Stimulated activated CD8-positive, alpha-beta memory T cell treated with anti-CD3 and anti-CD28 coated beads, Interleukin-4, amount 100 ng/mL, for 4 hours (primary cell): ENCODE data around the gene S100A12.

Source experiments
- DNase-seq, 2 donors: peaks; one replicate each; pipeline ENCODE4 v3.0.0-alpha.2; 2020; ENCODE audit warnings: low read depth in 2 of 2, low spot score in 1 of 2

Gene S100A12

DNA sequence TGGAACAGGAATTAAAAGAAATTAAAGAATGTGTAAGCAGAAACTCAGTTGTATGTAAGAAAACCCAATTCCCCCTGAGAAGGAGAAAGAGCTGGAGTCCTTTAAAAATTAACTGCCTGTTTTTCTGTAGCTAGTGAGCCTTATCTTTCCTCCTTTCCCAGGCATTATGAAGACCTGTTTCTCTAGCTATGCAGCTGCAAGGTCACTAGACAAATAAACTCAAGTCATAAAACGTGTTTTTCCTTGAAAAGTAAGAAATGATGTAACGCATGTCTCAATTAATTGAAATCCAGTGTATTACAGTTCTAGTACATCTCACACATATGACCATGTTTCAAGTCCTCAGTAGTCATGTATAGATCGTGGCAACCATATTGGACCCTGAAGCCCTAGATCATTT, 5.3 kb downstream of the S100A12 start:
- DNase-seq = no peak

DNA sequence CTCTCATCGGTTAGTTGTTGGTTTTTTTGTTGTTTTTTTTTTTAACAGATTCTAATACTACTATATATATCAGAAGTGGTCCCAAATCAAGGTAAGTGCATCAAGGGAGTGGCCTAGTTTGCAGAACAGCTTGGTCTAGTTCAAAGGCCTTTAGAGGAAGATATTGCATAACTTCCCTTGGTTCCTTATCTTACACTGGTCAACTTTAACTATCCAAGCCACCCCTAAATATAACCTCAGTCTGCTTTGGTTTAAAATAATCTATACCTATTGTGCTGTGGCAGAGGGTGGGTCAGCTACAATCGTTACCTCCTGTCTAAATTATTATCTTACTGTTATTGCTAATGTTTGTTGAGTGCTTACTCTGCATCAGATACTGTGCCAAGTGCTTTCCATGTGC, 6.9 kb downstream of the S100A12 start:
- DNase-seq = no peak

DNA sequence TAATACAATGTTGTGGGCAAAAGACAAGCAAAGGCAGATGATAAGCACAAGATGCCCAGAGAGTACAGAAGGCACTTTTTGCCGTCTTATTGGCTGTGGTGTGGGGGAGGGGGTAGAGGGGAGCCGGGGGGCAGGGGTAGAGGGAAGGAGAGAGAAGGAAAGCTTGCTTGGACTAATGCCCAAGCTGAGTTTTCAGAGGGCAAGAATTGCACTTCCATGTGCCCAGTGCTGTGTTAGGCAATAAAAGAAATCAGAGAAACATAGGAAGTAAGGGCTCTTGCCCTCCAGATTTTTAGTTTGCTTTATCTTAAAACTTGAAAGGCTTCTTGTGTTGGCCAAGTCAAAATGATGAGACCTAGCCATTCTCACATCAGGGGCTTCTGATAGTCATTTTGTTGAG, 8.3 kb downstream of the S100A12 start:
- DNase-seq = no peak

DNA sequence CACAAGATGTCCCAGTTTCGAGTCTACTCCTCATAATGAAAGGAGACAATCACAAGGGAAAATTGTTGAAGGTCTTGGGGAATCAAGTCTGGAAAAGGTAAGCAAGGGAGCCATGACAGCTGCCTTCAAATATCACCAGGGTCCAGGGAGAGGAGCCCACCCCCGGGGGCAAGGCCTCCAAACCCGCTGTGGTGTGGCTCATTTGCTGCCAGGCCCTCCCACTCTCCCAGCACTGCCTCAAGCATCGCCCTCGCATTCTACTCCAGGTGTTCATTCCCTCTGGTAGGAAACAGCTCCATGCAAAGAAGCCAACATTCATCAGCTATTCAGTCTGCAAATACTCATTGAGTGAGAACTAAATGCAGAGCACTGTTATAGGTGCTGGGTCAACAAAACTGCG, 9.2 kb downstream of the S100A12 start:
- DNase-seq = no peak

DNA sequence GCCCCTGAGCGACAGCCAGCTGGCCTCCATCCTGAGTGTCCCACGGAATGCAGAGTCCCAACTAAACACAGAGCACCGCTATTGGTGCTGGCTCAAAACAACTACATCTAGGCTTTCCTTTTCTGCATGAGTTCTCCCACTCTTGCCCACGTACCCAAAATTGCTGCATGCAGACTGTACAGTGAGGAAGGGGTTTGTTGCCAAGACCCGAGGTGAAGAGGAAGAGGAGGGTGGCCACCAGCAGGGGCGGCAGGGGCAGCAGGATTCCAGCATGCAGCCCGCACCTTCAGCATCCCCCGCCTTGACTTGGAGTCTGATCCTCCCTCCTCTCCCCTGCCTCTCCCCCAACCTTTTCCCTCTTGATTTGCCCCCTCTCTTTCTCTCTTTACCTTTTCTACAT, 9.7 kb downstream of the S100A12 start:
- no peak for DNase-seq

DNA sequence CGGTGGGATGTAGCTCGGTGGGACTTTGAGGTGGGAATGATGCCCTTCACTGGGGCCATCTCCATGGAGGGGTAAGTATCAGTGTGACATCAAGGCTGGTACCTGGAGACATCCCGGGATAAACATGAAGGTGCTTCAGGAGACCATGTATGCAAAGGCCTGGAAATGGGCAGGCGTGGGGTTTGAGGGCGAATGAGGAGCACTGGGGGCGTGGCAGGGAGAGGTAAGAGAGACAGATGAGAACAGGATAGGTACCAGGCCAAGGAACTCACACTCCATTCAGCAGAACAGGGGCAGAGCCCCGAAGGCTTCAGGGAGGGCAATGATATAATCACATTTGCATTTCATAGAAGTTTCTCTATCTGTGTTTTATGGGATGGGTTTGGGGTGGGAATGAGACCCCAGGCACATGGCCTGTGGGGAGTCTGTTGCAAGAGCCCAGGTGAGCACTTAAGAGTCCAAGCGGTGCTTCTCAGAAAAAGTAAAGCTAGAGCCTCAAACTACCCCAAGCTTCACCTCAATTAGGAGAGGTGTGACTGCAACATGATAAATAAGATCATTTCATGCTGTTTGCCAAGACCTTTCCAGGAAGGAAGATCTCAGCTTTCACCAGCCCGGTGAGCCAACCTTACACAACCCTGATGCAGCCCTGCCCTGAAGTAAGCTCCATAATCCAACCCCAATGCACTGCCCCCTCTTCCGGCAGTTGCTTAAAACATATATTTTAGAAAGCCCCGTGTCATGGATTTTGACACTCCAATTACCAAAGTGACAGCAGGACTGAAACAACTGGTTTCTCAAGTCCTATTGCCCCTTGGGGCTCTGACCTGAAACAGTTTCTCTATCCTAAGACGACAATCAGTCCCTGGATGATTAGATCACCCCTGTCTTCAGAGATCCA, 10.4 kb downstream of the S100A12 start:
- DNase-seq = no peak

DNA sequence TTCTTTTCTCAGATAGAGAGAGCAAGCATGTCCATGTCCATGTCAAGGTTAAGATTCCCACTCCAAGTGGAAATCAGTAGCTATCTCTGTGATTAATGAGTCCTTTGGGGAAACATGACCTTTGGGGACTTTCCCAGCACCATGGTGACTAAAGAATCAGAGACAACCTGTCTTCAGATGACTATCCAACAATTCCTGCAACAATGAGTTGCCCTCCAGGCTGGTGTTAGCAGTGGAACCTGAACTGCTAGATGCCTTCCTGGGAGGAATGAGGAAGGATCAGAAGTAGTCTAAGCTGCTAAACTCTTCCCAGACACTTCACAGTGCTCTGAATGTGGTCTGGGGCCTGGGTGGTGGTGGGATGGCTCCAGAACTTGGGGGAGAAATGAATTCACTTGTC, 11.3 kb downstream of the S100A12 start:
- DNase-seq = no peak

DNA sequence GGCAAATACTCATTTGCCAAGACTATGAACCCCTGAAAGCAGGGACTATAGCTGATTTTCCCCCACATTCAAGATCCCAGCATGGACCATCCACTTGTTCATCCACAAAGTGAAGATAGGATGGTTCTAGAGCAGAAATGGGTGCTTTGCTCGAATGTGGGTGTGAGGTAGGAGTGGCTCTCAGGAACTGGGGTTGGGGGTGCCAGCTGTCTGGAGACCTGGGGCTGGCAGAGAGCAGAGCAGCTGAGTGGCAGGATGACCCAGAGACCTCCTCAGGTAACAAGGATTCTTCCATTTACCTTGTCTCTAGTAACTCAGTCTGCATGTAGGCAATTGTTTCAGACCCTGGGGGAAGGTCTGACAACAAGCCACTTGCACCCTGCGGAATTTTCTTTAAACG, 11.8 kb downstream of the S100A12 start:
- no peak for DNase-seq

DNA sequence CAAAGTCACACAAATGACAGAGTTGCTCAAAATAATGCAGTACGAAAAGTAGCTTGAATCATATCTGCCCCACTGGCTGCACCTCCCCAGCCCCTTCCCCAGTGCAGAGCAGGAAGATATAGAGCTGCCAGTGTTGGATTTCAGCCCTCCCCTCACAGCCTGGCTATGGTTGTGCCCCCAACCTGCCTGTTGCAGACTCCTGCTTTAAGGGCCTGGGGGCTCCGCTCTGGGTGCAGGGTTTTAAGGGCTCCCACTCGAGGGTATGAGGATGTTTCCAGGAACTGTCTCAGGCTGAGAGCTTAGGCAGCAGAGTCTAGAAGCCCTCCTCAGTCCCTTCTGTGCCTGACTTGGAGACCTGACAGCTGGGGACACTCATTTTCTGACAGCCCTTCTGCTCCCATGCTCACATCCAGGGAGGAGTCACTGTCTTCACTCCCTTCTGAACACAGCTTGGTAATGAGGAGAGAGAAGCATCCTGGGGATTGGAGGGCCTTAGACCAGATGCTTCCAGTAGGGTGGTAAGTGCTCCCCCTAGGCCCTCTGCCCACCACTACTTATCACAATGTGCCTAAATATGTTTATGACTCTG, 13.1 kb downstream of the S100A12 start:
- no peak for DNase-seq

DNA sequence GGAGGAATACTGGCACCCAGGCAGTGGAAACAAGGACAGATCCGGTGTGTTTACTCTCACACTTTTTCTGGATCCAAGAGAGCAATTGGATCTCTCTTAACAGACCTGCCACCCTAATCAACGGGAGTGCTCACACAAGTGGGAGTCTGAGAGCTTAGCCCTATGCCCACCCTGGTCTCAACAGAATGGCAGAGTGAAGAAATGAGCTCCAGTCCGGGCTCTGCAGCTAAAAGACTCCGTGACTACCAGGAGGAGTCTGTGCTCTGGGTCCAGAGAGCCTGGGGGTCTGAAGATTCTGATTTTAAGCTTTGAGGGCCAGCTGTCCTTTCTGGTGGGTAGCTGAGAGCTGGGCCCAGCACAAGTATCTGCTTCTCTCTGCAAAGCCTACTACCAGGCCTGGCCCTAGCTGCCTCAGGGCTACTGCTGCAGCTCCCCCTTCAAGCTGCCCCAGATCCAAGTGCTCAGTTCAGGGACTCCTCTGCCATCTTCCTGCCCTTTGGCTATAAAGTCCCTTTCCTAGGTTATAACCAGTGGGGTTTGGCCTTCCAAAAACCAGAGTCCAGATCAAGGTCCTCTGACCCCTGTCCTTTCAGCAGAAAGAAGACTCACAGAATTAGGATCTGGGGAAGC, 13.8 kb downstream of the S100A12 start:
- DNase-seq = no peak

DNA sequence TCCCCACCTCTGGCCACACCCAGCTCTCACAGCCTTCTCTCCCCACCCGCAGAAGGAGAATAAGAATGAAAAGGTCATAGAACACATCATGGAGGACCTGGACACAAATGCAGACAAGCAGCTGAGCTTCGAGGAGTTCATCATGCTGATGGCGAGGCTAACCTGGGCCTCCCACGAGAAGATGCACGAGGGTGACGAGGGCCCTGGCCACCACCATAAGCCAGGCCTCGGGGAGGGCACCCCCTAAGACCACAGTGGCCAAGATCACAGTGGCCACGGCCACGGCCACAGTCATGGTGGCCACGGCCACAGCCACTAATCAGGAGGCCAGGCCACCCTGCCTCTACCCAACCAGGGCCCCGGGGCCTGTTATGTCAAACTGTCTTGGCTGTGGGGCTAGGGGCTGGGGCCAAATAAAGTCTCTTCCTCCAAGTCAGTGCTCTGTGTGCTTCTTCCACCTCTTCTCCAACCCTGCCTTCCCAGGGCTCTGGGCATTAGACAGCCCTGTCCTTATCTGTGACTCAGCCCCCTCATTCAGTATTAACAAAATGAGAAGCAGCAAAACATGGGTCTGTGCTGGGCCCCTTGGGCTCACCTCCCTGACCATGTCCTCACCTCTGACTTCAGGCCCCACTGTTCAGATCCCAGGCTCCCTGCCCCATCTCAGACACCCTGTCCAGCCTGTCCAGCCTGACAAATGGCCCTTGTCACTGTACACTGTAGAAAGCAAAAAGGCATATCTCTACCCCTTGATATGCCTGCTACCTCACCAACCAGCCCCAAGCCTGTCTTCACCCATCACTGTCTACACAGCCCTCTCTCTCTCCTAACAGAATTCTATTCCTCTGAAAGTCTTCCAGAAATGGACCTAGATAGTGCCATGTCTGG, 14.6 kb downstream of the S100A12 start:
- DNase-seq = no peak

DNA sequence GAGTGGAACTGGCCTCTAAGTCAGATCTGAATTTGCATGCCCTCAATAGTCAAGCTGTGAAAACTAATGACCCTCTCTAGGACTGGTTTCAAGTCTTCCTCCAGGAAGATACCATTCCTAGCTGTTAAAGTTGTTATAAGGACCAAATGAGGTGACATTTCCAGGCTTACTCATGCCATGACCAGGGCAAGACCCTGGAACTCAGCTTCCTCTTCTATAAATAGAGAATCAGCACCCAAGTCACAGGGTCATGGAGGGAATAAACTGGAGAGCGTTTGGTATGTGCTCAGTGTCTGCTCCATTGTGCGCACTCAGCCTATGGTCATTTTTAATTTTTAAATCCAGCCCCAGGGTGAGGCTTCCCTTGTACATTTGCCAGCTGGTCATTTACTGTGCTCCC, 15.2 kb downstream of the S100A12 start:
- no peak for DNase-seq

DNA sequence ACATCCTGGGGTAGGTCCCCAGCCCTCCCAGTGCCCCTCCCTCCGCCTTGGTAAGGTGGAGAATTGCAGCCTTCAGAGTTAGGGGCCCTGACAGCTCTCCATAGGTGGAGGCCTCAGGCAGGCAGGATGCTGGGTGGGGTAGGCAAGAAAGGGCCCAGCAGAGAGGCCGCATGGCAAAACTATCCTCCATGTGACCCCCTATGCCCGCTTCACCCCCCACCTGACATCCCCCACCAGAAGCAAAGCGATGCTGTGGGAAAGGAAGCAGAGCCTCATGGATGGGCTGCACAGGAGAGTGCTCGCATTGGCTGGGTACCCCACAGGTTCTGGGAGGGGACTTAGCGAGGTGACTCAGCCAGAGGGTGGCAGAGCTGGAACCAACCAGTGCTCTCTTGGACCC, 16.2 kb downstream of the S100A12 start:
- DNase-seq = no peak

DNA sequence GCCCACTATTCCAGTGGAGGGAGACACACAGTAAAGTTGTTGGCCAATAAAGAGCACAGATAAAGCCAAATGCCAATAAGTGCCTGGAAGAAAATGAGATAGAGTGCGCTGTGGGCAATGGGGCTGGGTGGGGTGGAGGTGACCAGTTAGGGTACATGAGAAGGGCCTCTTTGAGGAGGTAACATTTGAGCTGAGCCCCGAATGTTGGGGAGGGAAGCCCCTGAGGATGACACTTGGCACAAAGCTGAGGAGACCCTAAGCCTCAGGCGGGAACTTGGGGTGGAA, 16.8 kb downstream of the S100A12 start:
- DNase-seq = no peak

DNA sequence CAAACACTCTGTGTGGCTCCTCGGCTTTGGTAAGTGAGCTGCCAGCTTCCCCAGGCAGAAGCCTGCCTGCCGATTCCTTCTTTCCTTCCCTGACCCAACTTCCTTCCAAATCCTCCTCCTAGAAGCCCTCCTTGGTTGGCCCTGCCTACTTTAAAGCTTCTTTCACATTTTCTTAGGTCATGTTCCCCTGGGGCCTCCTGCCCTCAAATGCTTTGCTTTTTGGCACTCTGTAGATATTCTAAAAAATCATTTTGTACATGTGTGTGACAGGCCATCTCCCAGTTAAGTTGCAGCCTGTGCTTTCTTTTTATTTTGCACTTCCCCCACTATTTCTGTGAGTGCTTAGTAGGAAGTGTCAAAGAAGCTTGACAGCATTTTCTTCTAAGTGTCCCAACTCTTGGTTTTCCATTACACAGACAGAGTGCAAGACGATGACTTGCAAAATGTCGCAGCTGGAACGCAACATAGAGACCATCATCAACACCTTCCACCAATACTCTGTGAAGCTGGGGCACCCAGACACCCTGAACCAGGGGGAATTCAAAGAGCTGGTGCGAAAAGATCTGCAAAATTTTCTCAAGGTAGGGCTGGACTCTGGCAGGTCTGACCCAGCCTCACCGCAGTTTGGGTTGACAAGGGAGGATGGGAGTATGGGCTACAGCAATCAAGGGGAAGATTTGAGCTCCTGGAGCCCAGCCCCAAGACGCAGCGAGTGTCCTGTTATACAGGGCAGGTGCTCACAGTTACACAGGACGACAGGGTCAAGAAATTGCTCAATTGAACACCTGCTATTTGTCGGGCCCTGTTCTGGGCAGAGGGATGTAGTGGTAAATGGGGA, 17.3 kb downstream of the S100A12 start, which contains the start of gene S100A9:
S100A9 (plus strand) TSS at position 2 of the 838 bp plus-strand sequence; CDS start at position 432, 430 bp downstream.
- no peak for DNase-seq

DNA sequence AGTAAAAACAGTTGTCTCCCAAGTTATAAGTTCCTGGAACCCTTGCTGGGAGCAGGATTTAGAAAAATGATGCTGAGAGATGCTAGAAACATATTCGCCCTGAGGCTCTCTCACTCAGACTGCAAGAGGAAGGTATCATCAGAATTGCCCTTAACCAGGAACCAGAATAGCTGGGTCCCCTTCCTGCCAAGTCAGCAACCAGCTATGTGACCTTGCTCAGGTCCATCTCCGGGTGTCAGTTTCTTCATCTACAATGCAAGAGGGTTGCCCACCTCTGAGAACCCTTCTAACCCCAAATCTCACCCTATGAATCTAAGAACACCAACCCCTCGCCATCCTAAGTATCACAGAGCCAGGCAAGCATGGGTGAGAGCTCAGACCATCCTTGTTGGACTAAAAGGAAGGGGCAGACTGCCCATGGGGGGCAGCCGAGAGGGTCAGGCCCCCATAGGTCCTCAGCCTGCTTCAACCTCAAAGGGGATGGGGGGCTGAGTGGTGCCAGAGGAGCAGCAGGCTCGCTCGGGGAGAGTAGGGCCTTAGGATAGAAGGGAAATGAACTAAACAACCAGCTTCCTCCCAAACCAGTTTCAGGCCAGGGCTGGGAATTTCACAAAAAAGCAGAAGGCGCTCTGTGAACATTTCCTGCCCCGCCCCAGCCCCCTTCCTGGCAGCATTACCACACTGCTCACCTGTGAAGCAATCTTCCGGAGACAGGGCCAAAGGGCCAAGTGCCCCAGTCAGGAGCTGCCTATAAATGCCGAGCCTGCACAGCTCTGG, 18.2 kb downstream of the S100A12 start:
- DNase-seq = no peak

DNA sequence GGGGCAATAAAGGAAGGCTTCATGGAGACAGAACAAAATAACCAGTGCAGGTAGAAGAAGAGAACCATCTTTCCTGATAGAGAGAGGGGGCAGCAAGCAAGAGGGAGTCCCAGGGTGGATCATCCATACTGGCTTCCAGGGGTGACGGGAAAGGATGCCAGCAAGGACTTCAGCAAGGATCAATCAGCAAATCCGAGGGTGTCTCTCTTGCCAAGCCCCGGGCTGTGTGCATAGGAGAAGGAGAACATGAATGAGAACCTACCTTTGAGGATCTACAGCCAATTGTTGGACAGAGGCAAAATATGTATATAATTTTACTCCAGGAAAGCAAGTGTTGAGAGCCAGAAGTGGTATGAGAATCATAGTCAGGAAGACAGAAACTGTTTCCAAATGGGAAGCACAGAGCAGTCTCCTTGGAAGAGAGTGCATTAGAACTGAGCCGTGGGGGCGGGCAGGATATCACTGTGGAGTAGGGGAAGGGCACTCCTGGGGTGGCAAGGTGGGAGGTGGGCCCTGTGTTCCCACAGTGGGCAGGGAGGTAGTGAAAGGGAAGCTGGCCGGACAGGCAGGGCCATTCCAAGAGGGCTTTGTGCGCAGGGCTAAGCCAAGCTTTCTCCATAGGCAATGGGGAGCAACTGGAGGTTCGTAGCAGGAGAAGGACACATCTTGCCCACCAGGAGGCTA, 18.9 kb downstream of the S100A12 start:
- no peak for DNase-seq

DNA sequence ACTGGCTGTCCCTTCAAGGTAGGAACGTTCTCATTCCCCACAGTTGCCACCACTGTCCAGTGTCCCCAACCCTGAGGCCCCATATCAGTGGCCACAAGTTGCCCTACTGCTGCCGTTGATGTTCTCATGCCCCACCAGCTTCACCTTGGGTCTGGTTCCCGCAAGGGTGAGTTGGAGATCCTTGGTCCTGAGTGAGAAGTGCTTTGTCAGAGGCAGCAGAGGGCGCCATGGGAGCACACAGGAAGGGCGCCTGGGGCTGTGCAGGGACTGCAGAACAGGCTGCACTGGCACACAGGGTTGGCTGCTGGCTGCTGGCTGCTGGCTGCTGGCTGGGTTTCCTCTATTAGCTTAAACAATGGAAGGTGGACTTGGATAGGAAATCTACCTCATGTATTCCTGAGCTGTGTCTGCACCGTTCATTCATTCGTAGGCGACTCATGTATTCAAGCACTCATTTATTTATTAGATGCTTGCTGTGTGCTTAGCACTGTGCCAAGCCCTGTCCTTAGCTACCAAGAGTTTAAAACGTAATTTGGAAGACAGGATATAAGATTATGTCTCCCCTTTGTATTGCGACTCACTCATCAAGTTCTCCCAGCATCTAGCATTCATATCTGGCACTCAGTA, 19.9 kb downstream of the S100A12 start:
- DNase-seq = no peak
